ENCODE results near the gene ARFIP2.
"Not testable (repeated sequence)": the region's sequence is repeated elsewhere in the genome, so short reads cannot be mapped to it uniquely, and the experiment has no call there.

Gene ARFIP2
- total RNA-seq = 63.2 to 64.7 reads per million in 2 donors

GRCh38 chr11:6481012-6481923 is at the start of gene ARFIP2, which contains the start of gene TIMM10B:
TSS of gene ARFIP2 (minus strand) at chr11:6481331. CDS start at chr11:6480421, 910 bp downstream.
TSS of gene TIMM10B (plus strand) at chr11:6481501. CDS start at chr11:6481517, 16 bp downstream.
- peak; percentile 95 for DNase-seq

- DNase-seq = no peak
Measured at GRCh38 chr11:6530848-6531247, 49.7 kb upstream of the ARFIP2 start.

- DNase-seq = no peak
Measured at GRCh38 chr11:6529266-6529665, 48.1 kb upstream of the ARFIP2 start.

GRCh38 chr11:6526411-6527135 is 45.4 kb upstream of the ARFIP2 start:
- DNase-seq = no peak

- DNase-seq = no peak
Measured at GRCh38 chr11:6523253-6523652, 42.1 kb upstream of the ARFIP2 start.

GRCh38 chr11:6521946-6522345 is 40.8 kb upstream of the ARFIP2 start:
- DNase-seq = not testable (repeated sequence)

- no peak for DNase-seq
Measured at GRCh38 chr11:6520265-6520664, 39.1 kb upstream of the ARFIP2 start.

- no peak for DNase-seq
Measured at GRCh38 chr11:6516865-6517264, 35.7 kb upstream of the ARFIP2 start.

GRCh38 chr11:6505577-6506240 is 24.6 kb upstream of the ARFIP2 start:
- no peak for DNase-seq

- DNase-seq = no peak
Measured at GRCh38 chr11:6504166-6504565, 23.0 kb upstream of the ARFIP2 start.

- DNase-seq = no peak
Measured at GRCh38 chr11:6502382-6502781, 21.3 kb upstream of the ARFIP2 start.

- no peak for DNase-seq
Measured at GRCh38 chr11:6498544-6498943, 17.4 kb upstream of the ARFIP2 start.

GRCh38 chr11:6498121-6498520 is 17.0 kb upstream of the ARFIP2 start:
- no peak for DNase-seq

GRCh38 chr11:6497069-6497839 is 16.1 kb upstream of the ARFIP2 start, which contains the start of gene DNHD1:
TSS of gene DNHD1 (plus strand) at chr11:6497280. CDS start at chr11:6498216, 936 bp downstream.
- DNase-seq = no peak

- no peak for DNase-seq
Measured at GRCh38 chr11:6489306-6489705, 8.2 kb upstream of the ARFIP2 start.

GRCh38 chr11:6488821-6489220 is 7.7 kb upstream of the ARFIP2 start:
- DNase-seq = no peak

GRCh38 chr11:6488342-6488741 is 7.2 kb upstream of the ARFIP2 start:
- no peak for DNase-seq

- DNase-seq = no peak
Measured at GRCh38 chr11:6486938-6487337, 5.8 kb upstream of the ARFIP2 start.

- DNase-seq = no peak
Measured at GRCh38 chr11:6486256-6486655, 5.1 kb upstream of the ARFIP2 start.

GRCh38 chr11:6485661-6486060 is 4.5 kb upstream of the ARFIP2 start:
- DNase-seq = no peak

GRCh38 chr11:6483015-6483414 is 1.9 kb upstream of the ARFIP2 start:
- DNase-seq = no peak

GRCh38 chr11:6482441-6482840 is 1.3 kb upstream of the ARFIP2 start:
- DNase-seq = no peak
